Calu3 (cell line): ENCODE data around the gene AP1S3. TPM values are rescaled to one million over a fixed set of nuclear protein-coding genes. Genes with fewer than 3 reads are reported as not detected.
A peak's percentile ranks its signal among the peaks of the same experiment; 100 is the strongest.

Experiments used
- BruUV-seq: library from RNA; stranded (reverse); fragments of 400-500 nt; replicated peaks from 2 replicates; lab custom pipeline; 2021; lab: Mats Ljungman, UMichigan
- CTCF ChIA-PET: fragments of 300-600 bp; sonication (Branson Sonifier 250); formaldehyde crosslinking; loops from one replicate; lab custom pipeline; 2022; ENCODE audit warnings: antibody characterized with exemption; lab: Charles Lee
- DNase-seq: peaks from one replicate; pipeline ENCODE4 v3.0.0; 2022
- H3K27ac Mint-ChIP-seq: one replicate; pipeline ENCODE4 v1.8.0; 2022; ENCODE audit warnings: mixed read lengths; ENCODE audit not compliant: unreplicated experiment
- H3K27me3 Mint-ChIP-seq: one replicate; pipeline ENCODE4 v1.8.0; 2022; ENCODE audit warnings: mixed read lengths; ENCODE audit not compliant: unreplicated experiment
- H3K36me3 Mint-ChIP-seq: one replicate; pipeline ENCODE4 v1.8.0; 2022; ENCODE audit warnings: mild to moderate bottlenecking, moderate library complexity, mixed read lengths; ENCODE audit not compliant: insufficient read depth, unreplicated experiment
- H3K4me1 Mint-ChIP-seq: one replicate; pipeline ENCODE4 v1.8.0; 2022; ENCODE audit warnings: mild to moderate bottlenecking, low read depth, mixed read lengths; ENCODE audit not compliant: unreplicated experiment
- H3K4me3 Mint-ChIP-seq: one replicate; pipeline ENCODE4 v1.8.0; 2022; ENCODE audit warnings: mild to moderate bottlenecking, low read depth, moderate library complexity, mixed read lengths; ENCODE audit not compliant: unreplicated experiment
- H3K9me3 Mint-ChIP-seq: one replicate; pipeline ENCODE4 v1.8.0; 2022; ENCODE audit warnings: low read depth, mixed read lengths; ENCODE audit not compliant: unreplicated experiment
- CTCF ChIP-seq: fragments of 200-600 bp; IDR thresholded peaks from one replicate; pipeline ENCODE4 v1.8.0; 2022; ENCODE audit warnings: antibody characterized with exemption; ENCODE audit not compliant: unreplicated experiment
- intact Hi-C: fragments of 100-400 bp; cut with micrococcal nuclease; formaldehyde crosslinking; loops from one replicate; pipeline ENCODE4 v1.10.0; 2022; ENCODE audit not compliant: unreplicated experiment
- total RNA-seq: library from RNA; stranded (reverse); gene quantifications from 2 replicates; pipeline ENCODE4 v1.2.3, GENCODE V29; 2022

Gene AP1S3
- total RNA-seq, 1 experiment from 2014 or later: 119 TPM

DNA sequence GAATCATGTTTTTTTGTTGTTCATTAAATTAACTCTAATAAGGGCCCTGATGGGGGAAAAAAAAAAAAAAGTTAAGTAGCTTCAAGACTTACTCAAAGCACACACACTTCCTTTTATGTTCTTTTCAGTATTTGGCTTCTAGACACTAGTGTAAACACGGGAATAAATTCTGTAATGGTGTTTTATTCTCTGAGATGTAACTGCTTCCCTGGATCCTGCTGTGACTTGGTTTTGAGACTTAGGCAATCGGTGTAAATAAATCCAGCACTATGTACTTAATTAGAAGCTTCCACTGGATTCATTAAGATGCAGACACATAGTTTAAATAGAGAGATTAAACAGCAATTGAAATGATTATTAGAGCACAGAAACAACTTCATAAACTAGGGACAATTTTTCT is 26.1 kb upstream of the AP1S3 start:
- Mint-ChIP-seq H3K27ac (no peak overlapping the region), H3K27me3 (no peaks in the 10 kb centered on the region), H3K4me1 (peaks cover 63% of the 10 kb centered on the region), H3K4me3 (no peak overlapping the region), H3K9me3 (no peaks in the 10 kb centered on the region), H3K36me3 (peaks cover 13% of the 10 kb centered on the region)
- no TSS peak for BruUV-seq
- TF ChIP-seq CTCF: no peak
- CTCF ChIA-PET: no interaction called here
- DNase-seq: no peak
- intact Hi-C loops: no loop called here

GRCh38 chr2:223860809-223861738 is 23.7 kb upstream of the AP1S3 start:
- TF ChIP-seq CTCF: no peak
- H3K27me3 Mint-ChIP-seq: no peaks in the 10 kb centered on the region
- peaks cover 19% of the 10 kb centered on the region for H3K36me3 Mint-ChIP-seq
- CTCF ChIA-PET: interaction anchor here (0.8 to 1.4 kb wide), 10 partner anchors 8 to 100 kb away, joined by 3 to 12 read pairs (median 6); partner anchors contain the start of gene AP1S3
- intact Hi-C loops: loop anchor here (1.0 to 2.0 kb wide), 5 partner anchors 24 to 162 kb away; partner anchors contain the start of gene AP1S3
- H3K4me3 Mint-ChIP-seq: peak overlapping the region; percentile 61
- no peaks in the 10 kb centered on the region for H3K9me3 Mint-ChIP-seq
- BruUV-seq: no TSS peak
- H3K4me1 Mint-ChIP-seq: peaks cover 69% of the 10 kb centered on the region
- DNase-seq: peak; percentile 90
- H3K27ac Mint-ChIP-seq: peak overlapping the region; percentile 96

DNA sequence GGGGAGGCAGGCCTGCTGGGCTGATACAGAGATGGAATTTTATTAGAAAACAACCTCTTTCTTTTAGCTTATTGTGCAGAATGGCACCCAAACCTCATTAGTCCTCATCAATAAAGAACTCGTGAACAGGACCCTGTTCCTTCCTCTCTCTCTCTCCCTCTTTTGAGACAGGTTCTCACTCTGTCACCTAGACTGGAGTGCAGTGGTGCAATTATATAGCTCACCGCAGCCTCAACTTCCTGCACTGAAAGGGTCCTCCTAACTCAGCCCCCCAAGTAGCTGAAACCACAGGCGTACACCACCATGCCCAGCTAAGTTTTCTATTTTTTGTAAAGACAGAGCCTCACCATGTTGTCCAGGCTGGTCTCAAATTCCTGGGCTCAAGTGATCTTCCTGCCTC is 21.7 kb upstream of the AP1S3 start:
- no peak for DNase-seq
- Mint-ChIP-seq H3K27ac (peak overlapping the region; percentile 96), H3K4me3 (no peak overlapping the region), H3K27me3 (no peaks in the 10 kb centered on the region), H3K9me3 (no peaks in the 10 kb centered on the region), H3K4me1 (peaks cover 75% of the 10 kb centered on the region), H3K36me3 (peaks cover 19% of the 10 kb centered on the region)
- CTCF ChIA-PET: interaction anchor here (1.5 kb wide), 1 partner anchor 12 kb away, joined by 5 read pairs; no protein-coding TSS in a partner anchor
- no TSS peak for BruUV-seq
- TF ChIP-seq CTCF: no peak
- intact Hi-C loops: no loop called here

DNA sequence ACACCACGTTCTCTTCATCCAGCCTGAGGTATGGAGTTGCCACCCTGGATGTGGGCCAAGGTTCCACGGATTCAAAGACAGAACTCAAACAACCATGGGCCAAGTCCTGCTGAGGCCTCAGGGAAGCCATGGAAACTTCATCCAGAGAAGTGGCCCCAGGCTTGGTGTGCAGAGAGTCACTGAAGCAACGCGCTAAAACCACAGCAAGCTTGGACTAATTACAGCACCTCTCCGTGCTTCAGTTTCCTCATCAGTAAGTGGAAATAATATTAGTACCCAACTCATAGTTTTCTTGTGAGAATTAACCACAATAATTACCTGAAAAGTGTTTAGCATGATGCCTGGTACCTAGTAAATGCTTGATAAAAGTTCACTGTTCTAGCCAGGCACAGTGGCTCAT is 19.2 kb upstream of the AP1S3 start:
- intact Hi-C loops: no loop called here
- BruUV-seq: no TSS peak
- Mint-ChIP-seq H3K27me3 (no peaks in the 10 kb centered on the region), H3K9me3 (no peaks in the 10 kb centered on the region), H3K27ac (peak overlapping the region; percentile 51), H3K4me1 (peaks cover 71% of the 10 kb centered on the region), H3K4me3 (no peak overlapping the region), H3K36me3 (peaks cover 19% of the 10 kb centered on the region)
- no peak for DNase-seq
- CTCF ChIA-PET: interaction anchor here (0.5 kb wide), 1 partner anchor 155 kb away, joined by 5 read pairs; no protein-coding TSS in a partner anchor
- TF ChIP-seq CTCF: no peak
